Lower leg skin (tissue), 3 donors: Measurements from ENCODE around the gene HAUS7.

Source experiments
- POLR2A ChIP-seq, 2 donors: fragments of 450-650 bp; IDR thresholded peaks; one replicate each; pipeline ENCODE4 v1.6.1; 2016 to 2017; ENCODE audit warnings: antibody characterized with exemption in 2 of 2, mild to moderate bottlenecking in 1 of 2, moderate library complexity in 1 of 2
- TF ChIP-seq, protein P1 (sequence below), 3 donors: fragments of 450-650 bp; IDR thresholded peaks; one replicate each; pipeline ENCODE4 v1.5.1; 2016; ENCODE audit warnings: antibody characterized with exemption in 3 of 3, mild to moderate bottlenecking in 3 of 3, moderate library complexity in 2 of 3

DNA sequence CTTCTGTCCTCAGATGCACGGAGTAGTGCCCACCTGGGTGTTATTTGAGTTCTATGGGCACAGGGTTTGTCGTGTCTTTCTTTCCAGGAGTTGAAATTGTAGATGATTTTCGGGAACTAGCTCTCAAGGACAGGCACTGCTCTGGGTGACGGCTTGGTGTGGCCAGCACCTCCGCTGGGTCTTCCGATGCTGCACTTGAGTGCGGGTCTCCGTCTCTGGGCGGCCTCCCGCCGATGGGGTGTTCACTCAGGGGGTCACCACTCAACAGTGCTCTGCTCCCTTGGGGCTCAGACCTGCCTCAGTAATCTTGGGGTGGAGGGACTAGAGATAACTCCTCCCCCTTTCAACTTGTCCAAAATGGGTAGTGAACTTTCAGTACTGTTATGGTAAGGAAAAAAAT, 56.6 kb downstream of the HAUS7 start:
- TF ChIP-seq POLR2A (IDR thresholded peaks at IDR 0.05), result no peak
- TF ChIP-seq, protein P1, sequence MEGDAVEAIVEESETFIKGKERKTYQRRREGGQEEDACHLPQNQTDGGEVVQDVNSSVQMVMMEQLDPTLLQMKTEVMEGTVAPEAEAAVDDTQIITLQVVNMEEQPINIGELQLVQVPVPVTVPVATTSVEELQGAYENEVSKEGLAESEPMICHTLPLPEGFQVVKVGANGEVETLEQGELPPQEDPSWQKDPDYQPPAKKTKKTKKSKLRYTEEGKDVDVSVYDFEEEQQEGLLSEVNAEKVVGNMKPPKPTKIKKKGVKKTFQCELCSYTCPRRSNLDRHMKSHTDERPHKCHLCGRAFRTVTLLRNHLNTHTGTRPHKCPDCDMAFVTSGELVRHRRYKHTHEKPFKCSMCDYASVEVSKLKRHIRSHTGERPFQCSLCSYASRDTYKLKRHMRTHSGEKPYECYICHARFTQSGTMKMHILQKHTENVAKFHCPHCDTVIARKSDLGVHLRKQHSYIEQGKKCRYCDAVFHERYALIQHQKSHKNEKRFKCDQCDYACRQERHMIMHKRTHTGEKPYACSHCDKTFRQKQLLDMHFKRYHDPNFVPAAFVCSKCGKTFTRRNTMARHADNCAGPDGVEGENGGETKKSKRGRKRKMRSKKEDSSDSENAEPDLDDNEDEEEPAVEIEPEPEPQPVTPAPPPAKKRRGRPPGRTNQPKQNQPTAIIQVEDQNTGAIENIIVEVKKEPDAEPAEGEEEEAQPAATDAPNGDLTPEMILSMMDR (IDR thresholded peaks at IDR 0.05), result no peak
